ENCODE results near the gene CDC42EP2. TPM values are rescaled to one million over a fixed set of nuclear protein-coding genes. Genes with fewer than 3 reads are reported as not detected.

CDC42EP2 gene
- total RNA-seq, 6 donors from 2014 or later = 7.7 to 45.2 (median 14.6) TPM

DNA sequence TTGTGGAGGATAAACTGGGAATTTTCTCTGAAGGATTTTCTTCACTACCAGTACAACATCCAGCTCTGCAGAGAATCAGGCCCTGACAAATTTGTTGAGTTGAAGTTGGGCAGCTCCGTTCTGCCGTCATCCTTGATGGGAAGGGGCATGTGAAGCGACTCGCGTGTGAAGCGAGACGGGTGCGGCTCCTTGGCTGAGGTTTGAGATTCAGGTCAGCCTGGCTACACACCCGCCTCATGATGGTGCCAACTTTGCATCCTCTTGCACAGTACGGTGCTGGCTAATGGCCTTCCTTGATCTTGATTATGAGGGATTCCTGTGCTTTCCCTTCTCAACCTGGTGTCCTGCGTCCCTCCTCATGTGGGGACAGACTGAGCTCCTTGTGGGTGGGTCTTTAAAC, 19.7 kb upstream of the CDC42EP2 start:
- ATAC-seq (ENCODE audit: low FRiP score in 2 of 2) (no peak), DNase-seq (no peak)
- WGBS, 2 donors = 86 to 93% methylated on average over 11 of the region's 11 CpGs
- Histone ChIP-seq H3K27me3 (no peaks in the 10 kb centered on the region), H3K4me1 (peaks cover 32 to 52% (median 40%) of the 10 kb centered on the region in 4 donors), H3K27ac (peak overlapping the region in 1 of 4 donors; percentile 73), H3K9me3 (no peaks in the 10 kb centered on the region), H3K4me3 (no peak overlapping the region), H3K36me3 (peaks cover 6 to 37% (median 22%) of the 10 kb centered on the region in 4 donors)
- TF ChIP-seq POLR2A (IDR thresholded peaks at IDR 0.05) (no peak), EP300 (IDR thresholded peaks at IDR 0.05) (no peak), POLR2AphosphoS5 (IDR thresholded peaks at IDR 0.05) (no peak), CTCF (IDR thresholded peaks at IDR 0.05) (no peak)

DNA sequence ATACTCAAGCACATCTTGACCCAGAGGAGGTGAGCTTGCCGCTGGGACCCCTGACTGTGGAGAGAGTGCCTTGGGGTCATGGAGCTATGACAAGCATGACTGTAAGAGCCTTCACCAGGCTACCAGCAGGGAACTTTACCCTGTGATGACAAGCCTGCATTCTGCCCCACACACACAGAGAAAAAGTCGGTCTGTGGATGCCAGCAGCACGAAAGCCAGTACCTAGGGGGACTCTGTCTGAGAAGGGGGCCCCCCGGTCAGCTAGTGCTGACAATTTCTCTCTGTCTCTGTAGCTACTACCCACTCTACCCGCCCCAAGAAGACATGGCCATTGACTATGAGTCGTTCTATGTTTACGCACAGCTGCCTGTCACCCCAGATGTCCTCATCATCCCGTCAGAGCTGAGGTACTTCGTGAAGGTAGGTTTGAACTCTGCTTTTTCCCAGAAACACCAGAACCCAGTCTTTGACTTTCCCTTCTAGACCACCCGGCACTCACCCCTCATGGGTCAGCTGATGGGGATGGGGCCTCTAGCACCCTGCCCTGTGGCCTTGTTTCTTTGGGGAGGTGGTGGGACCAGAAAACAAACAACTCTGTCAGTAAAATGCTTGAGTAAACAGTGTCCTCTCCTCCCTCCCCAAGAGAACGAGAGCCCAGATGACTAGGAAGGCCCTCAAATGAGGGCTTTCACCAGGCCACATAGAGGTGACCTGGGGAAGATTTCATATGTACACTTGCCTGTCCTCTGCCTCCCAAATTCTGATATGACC, 18.9 kb upstream of the CDC42EP2 start:
- DNase-seq (no peak), ATAC-seq (ENCODE audit: low FRiP score in 2 of 2) (no peak)
- no peak for TF ChIP-seq CTCF (IDR thresholded peaks at IDR 0.05)
- TF ChIP-seq POLR2A (IDR thresholded peaks at IDR 0.05) = no peak
- TF ChIP-seq EP300 (IDR thresholded peaks at IDR 0.05) = no peak
- no peak for TF ChIP-seq POLR2AphosphoS5 (IDR thresholded peaks at IDR 0.05)
- peaks cover 25 to 44% (median 33%) of the 10 kb centered on the region in 4 donors for H3K4me1 ChIP-seq
- H3K9me3 ChIP-seq = no peaks in the 10 kb centered on the region
- peaks cover 6 to 37% (median 22%) of the 10 kb centered on the region in 4 donors for H3K36me3 ChIP-seq
- peak overlapping the region; percentile 40 to 73 (median 58) for H3K27ac ChIP-seq
- H3K27me3 ChIP-seq = no peaks in the 10 kb centered on the region
- H3K4me3 ChIP-seq = no peak overlapping the region
- WGBS, 2 donors = 88 to 95% methylated on average over 10 to 11 of the region's 11 CpGs

GRCh38 chr11:65297026-65297672, 17.5 kb upstream of the CDC42EP2 start:
- H3K4me3 ChIP-seq = no peak overlapping the region
- no peaks in the 10 kb centered on the region for H3K9me3 ChIP-seq
- peaks cover 6 to 37% (median 22%) of the 10 kb centered on the region in 4 donors for H3K36me3 ChIP-seq
- ATAC-seq (ENCODE audit: low FRiP score in 2 of 2) = no peak
- TF ChIP-seq EP300 (IDR thresholded peaks at IDR 0.05) = no peak
- TF ChIP-seq CTCF (IDR thresholded peaks at IDR 0.05) = no peak
- no peak for TF ChIP-seq POLR2AphosphoS5 (IDR thresholded peaks at IDR 0.05)
- no peak for TF ChIP-seq POLR2A (IDR thresholded peaks at IDR 0.05)
- WGBS, 2 donors = 84 to 85% methylated on average over 9 to 12 of the region's 12 CpGs
- no peaks in the 10 kb centered on the region for H3K27me3 ChIP-seq
- DNase-seq = peak in 1 of 2 donors; percentile 51
- peaks cover 23 to 39% (median 29%) of the 10 kb centered on the region in 4 donors for H3K4me1 ChIP-seq
- peak overlapping the region; percentile 63 to 78 (median 74) for H3K27ac ChIP-seq

DNA sequence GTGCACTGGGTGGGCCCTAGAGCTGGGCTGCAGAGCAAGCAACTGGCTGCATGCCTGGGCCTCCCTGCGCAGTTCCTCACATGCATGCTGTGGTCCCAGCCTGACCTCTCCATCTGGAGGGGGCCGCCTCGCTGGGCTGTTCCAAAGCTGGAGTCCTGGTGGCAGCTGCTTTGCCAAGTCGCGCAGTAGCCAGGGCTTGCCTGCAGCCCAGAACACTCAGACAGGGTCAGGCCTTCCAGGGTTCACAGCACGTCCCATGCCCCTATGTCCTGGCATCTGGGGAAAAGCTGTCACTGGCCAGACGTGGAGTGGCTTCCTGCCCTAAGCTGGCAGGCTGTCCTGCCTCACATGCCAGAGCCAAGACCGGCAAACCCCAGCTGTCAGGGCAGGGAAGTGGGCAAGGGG, 16.5 kb upstream of the CDC42EP2 start:
- DNase-seq = peak; percentile 43 to 83
- peak; percentile 66 to 76 for ATAC-seq (ENCODE audit: low FRiP score in 2 of 2)
- Histone ChIP-seq H3K9me3 (no peaks in the 10 kb centered on the region), H3K4me1 (peaks cover 14 to 32% (median 21%) of the 10 kb centered on the region in 4 donors), H3K27ac (peak overlapping the region; percentile 70 to 78 (median 74)), H3K27me3 (no peaks in the 10 kb centered on the region), H3K4me3 (no peak overlapping the region), H3K36me3 (peaks cover 6 to 37% (median 22%) of the 10 kb centered on the region in 4 donors)
- no peak for TF ChIP-seq POLR2A (IDR thresholded peaks at IDR 0.05)
- TF ChIP-seq EP300 (IDR thresholded peaks at IDR 0.05) = peak in 2 of 4 donors; percentile 17 to 30
- TF ChIP-seq POLR2AphosphoS5 (IDR thresholded peaks at IDR 0.05) = peak; percentile 69 to 75
- no peak for TF ChIP-seq CTCF (IDR thresholded peaks at IDR 0.05)
- WGBS, 2 donors = 80 to 82% methylated on average over 2 to 3 of the region's 8 CpGs
